ENCODE results near the gene TACR2.

DNA sequence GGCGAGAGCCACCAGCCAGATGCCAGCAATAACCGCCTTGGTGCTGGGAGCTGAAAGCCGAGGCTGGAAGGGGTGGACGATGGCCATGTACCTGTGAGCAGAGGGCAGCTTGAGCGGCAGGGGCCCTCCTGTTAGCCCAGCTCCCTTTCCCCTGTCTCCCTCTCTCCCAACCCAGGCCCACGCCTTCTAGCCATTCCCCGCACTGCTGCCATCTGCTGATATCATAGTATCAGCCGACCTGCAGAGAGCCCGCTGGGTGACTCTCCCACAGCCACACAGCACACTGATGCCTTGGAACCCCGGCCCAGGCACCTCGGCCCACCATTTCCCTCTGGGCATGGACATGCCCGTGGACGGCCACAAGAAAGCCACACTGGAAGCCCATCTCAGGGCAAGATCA is 1.7 kb downstream of the TACR2 start:
- no peak for TF ChIP-seq POLR2A (IDR thresholded peaks at IDR 0.05; ENCODE audit: insufficient read depth in 1 of 2, low read depth in 2 of 2, low read length in 2 of 2)
- TF ChIP-seq SOX6 (IDR thresholded peaks at IDR 0.05): no peak
- no peak for TF ChIP-seq SOX6 (CRISPR knock-in tag; IDR thresholded peaks at IDR 0.05)
- TF ChIP-seq CHD2 (IDR thresholded peaks at IDR 0.05; ENCODE audit: low read depth, low read length): no peak

All from HepG2 (cell line).